ENCODE results near the gene ARHGAP29.
"Not testable (repeated sequence)": the region's sequence is repeated elsewhere in the genome, so short reads cannot be mapped to it uniquely, and the experiment has no call there.

The ARHGAP29 gene

GRCh38 chr1:94154989-94155388, 82.4 kb downstream of the ARHGAP29 start:
- no peak for DNase-seq (ENCODE audit: low spot score)
- no peak for TF ChIP-seq CTCF (IDR thresholded peaks at IDR 0.05; ENCODE audit: extremely low read depth, missing control alignments)

GRCh38 chr1:94153133-94153532, 84.3 kb downstream of the ARHGAP29 start:
- DNase-seq (ENCODE audit: low spot score) = no peak
- TF ChIP-seq CTCF (IDR thresholded peaks at IDR 0.05; ENCODE audit: extremely low read depth, missing control alignments) = no peak

GRCh38 chr1:94149166-94149565, 88.2 kb downstream of the ARHGAP29 start:
- DNase-seq (ENCODE audit: low spot score) = not testable (repeated sequence)

- no peak for DNase-seq (ENCODE audit: low spot score)
- TF ChIP-seq CTCF (IDR thresholded peaks at IDR 0.05; ENCODE audit: extremely low read depth, missing control alignments) = no peak
Observed at GRCh38 chr1:94146273-94146672, 91.1 kb downstream of the ARHGAP29 start.

- no peak for DNase-seq (ENCODE audit: low spot score)
- TF ChIP-seq CTCF (IDR thresholded peaks at IDR 0.05; ENCODE audit: extremely low read depth, missing control alignments) = no peak
Observed at GRCh38 chr1:94144836-94145235, 92.5 kb downstream of the ARHGAP29 start.

- no peak for DNase-seq (ENCODE audit: low spot score)
Observed at GRCh38 chr1:94143809-94144176, 93.6 kb downstream of the ARHGAP29 start.

GRCh38 chr1:94143173-94143808, 94.1 kb downstream of the ARHGAP29 start:
- no peak for TF ChIP-seq CTCF (IDR thresholded peaks at IDR 0.05; ENCODE audit: extremely low read depth, missing control alignments)
- DNase-seq (ENCODE audit: low spot score) = no peak

More at GRCh38 chr1:94143809-94144176, 93.6 kb downstream of the ARHGAP29 start:
- TF ChIP-seq CTCF (IDR thresholded peaks at IDR 0.05; ENCODE audit: extremely low read depth, missing control alignments) = no peak

GRCh38 chr1:94142583-94142982, 94.8 kb downstream of the ARHGAP29 start:
- no peak for TF ChIP-seq CTCF (IDR thresholded peaks at IDR 0.05; ENCODE audit: extremely low read depth, missing control alignments)
- no peak for DNase-seq (ENCODE audit: low spot score)
